HG03558 (cell line): ENCODE results near the gene ICAM2.
"Not testable (repeated sequence)": the region's sequence is repeated elsewhere in the genome, so short reads cannot be mapped to it uniquely, and the experiment has no call there.

Source experiments
- ATAC-seq: cut with Tn5 transposase; IDR thresholded peaks from one replicate; pipeline ENCODE4 v1.9.1; 2021; ENCODE audit warnings: moderate number of reproducible peaks; ENCODE audit not compliant: unreplicated experiment; ENCODE audit errors: extremely low read depth

The ICAM2 gene

GRCh38 chr17:64045176-64045575, 24.7 kb upstream of the ICAM2 start:
- ATAC-seq = no peak

GRCh38 chr17:64042700-64043485, 22.5 kb upstream of the ICAM2 start:
- ATAC-seq = no peak

GRCh38 chr17:64041912-64042311, 21.5 kb upstream of the ICAM2 start:
- no peak for ATAC-seq

- no peak for ATAC-seq
Observed at GRCh38 chr17:64040206-64040605, 19.8 kb upstream of the ICAM2 start.

GRCh38 chr17:64039106-64039400, 18.6 kb upstream of the ICAM2 start:
- ATAC-seq = no peak

GRCh38 chr17:64038331-64039105, 18.1 kb upstream of the ICAM2 start:
- no peak for ATAC-seq

GRCh38 chr17:64037802-64038201, 17.4 kb upstream of the ICAM2 start:
- ATAC-seq = no peak

- ATAC-seq = no peak
Observed at GRCh38 chr17:64037180-64037579, 16.7 kb upstream of the ICAM2 start.

GRCh38 chr17:64036198-64036922, 15.9 kb upstream of the ICAM2 start:
- ATAC-seq = no peak

- ATAC-seq = no peak
Observed at GRCh38 chr17:64032081-64032480, 11.6 kb upstream of the ICAM2 start.

- ATAC-seq = no peak
Observed at GRCh38 chr17:64028874-64029464, 8.5 kb upstream of the ICAM2 start.

- ATAC-seq = no peak
Observed at GRCh38 chr17:64025732-64026294, 5.4 kb upstream of the ICAM2 start.

- no peak for ATAC-seq
Observed at GRCh38 chr17:64024781-64025731, 4.6 kb upstream of the ICAM2 start.

- no peak for ATAC-seq
Observed at GRCh38 chr17:64024215-64024654, 3.8 kb upstream of the ICAM2 start.

- ATAC-seq = no peak
Observed at GRCh38 chr17:64022611-64023063, 2.2 kb upstream of the ICAM2 start.

- not testable (repeated sequence) for ATAC-seq
Observed at GRCh38 chr17:64019551-64019961, 877 bp downstream of the ICAM2 start.

GRCh38 chr17:64017381-64017980, 3.0 kb downstream of the ICAM2 start:
- ATAC-seq = no peak

- no peak for ATAC-seq
Observed at GRCh38 chr17:64016974-64017373, 3.5 kb downstream of the ICAM2 start.
